ENCODE measurements around the gene CD109.
"Not testable (repeated sequence)": the region's sequence is repeated elsewhere in the genome, so short reads cannot be mapped to it uniquely, and the experiment has no call there.

Gene CD109

DNA sequence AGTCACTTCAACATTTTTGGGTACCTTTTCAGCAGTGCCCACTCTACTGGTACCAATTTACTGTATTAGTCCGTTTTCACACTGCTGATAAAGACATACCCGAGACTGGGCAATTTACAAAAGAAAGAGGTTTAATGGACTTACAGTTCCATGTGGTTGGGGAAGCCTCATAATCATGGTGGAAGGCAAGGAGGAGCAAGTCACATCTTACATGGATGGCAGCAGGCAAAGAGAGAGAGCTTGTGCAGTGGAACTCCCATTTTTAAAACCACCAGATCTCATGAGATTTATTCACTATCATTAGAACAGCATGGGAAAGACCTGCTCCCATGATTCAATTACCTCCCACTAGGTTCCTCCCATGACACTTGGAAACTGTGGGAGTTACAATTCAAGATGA, 12.4 kb upstream of the CD109 start:
- in situ Hi-C loops (cut with HindIII; ENCODE audit: low sequenced_read_pairs): not testable (repeated sequence)

DNA sequence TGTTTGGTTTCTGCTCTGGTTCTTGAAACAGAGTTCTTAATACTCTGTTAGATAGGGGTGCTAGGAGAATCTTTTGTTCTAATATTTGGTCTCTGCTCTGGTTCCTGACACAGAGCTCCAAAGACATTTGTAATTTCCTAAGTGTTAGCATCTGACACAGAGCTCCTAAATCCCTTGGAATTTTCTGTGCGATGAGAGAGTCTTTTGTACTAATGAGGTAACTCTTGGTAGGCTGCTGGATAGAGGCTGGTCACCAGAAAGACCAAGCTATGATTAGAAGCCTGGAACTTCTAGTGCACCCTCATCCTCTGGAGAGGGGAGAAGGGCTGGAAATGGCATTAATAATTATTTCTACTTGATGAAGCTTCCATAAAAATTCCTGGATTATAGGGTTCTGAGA, 7.7 kb upstream of the CD109 start:
- in situ Hi-C loops (cut with HindIII; ENCODE audit: low sequenced_read_pairs): loop anchor here (5.0 kb wide), 1 partner anchor 99 kb away; no protein-coding TSS in a partner anchor

DNA sequence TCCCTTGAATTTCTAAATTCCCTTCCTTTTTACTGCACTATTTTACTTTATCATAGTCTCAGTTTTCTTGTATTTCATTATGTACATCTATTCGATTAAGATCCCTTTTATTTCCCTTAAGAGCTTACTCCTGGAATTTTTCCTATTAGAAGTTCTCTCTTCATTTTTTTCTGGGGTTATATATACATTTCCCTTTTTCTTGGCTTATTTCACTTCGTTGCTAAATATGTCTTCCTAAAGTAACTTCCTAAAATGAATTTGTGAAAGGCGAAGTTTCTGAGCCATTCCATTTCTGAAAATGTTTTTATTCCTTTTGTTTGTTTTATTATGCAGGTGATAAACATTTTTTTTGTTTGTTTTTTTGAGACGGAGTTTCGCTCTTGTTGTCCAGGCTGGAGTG, 5.9 kb upstream of the CD109 start:
- in situ Hi-C loops (cut with HindIII; ENCODE audit: low sequenced_read_pairs): no loop called here

DNA sequence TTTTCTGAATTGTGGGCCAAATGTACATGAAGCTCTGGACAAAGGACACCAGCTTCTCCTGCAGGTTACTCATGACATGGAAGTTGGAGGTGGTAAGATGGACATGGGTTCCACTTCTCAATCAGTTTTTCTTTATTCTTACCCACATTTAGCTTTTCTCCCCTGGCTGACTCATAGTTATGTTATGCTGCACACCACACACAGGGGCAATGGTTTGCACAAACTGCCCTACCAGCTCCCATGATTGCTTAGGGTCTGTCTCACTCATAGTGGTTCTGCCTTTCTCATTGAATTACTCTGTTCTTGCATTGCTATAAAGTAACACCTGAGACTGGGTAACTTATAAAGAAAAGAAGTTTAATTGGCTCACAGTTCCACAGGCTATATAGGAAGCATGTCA, 4.5 kb upstream of the CD109 start:
- in situ Hi-C loops (cut with HindIII; ENCODE audit: low sequenced_read_pairs): no loop called here

DNA sequence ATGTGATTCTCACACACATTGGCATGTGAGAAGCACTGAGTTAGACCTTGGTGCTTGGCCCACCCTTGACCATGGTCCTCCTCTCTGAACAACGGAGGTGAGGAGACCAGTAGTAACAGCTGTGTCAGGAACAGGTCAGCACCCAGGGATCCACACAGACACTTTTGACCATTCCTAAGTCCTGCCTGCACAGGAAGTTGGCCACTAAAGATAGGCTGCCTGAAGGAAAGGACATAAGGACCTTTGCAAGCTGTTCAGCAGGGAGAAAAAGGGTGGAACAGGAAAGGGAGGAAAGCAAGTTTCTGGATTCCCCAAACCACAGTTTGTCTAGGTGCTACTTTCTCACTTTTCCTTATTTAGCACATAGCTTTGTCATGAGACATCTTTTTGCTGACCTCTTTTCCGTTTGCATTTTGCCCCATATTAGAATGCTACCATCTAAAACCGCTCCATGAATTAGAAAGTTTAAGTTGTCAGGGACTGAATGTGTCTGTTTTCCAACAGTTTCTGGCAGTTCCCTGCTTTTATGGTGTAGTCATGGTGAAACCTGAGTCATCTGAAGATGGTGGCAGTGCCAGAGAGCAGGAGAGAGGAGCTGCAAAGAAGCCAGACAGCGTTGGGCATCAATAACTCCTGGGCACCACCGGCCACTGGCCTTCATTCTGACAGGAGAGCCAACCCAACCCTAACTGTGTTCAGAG, 1.1 kb upstream of the CD109 start:
- in situ Hi-C loops (cut with HindIII; ENCODE audit: low sequenced_read_pairs): no loop called here

DNA sequence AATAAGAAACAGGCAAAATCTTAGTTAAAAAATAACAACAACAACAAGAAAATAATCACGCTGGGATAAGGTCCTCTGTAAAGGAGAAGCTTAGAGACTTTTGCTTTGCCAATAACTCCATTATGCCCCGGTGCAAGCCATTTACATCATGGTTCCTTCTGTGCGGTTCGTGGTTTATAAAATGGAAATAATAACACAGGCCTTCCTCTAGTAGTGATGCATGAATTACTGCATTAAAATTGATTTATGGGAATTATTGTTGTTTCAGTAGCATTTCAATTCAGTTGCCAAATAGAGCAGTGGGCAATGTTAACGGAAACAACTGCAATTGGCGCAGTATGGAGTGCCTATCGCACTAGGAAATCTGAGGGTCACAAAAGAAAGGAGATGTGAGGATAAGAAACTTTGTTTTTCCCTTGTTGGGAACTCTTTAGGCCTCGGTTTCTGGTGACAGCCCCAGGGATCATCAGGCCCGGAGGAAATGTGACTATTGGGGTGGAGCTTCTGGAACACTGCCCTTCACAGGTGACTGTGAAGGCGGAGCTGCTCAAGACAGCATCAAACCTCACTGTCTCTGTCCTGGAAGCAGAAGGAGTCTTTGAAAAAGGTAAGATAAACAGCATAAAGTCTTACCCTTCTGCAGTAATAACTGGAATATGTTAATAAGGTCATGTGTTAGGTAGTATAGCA, 1.1 kb downstream of the CD109 start:
- in situ Hi-C loops (cut with HindIII; ENCODE audit: low sequenced_read_pairs): no loop called here

DNA sequence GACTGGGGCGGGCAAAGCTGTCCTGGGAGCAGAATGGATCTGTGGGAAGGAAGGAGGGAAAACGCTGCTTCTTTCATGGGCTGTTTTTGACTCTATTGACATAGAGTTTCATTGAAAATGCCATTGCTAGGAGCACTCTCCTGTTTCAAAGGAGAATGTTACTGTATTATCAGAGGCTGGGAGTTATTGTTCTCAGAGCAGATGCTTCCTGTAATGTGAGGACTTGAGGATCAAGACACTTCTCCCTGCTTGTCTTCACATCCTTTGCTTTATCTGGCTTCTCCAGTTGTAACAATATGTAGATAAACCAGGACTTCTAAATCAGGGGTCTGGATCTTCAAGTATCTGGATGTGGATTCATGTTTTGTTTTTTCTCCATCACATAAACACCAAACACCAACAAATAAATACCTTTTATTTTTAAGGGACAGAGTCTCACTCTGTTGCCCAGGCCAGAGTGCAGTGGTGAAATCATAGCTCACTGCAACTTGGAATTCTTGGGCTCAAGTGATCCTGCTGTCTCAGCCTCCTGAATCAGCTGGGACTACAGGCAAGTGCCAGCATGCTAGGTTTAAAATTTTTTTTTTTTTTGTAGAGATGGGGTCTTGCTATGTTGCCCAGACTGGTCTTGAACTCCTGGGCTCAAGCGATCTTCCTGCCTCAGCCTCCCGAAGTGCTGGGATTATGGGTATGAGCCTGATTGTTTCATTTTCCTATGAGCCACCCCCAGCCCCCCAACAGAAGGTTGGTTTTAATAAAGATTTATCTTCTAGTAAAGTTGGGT, 3.9 kb downstream of the CD109 start:
- in situ Hi-C loops (cut with HindIII; ENCODE audit: low sequenced_read_pairs): no loop called here

DNA sequence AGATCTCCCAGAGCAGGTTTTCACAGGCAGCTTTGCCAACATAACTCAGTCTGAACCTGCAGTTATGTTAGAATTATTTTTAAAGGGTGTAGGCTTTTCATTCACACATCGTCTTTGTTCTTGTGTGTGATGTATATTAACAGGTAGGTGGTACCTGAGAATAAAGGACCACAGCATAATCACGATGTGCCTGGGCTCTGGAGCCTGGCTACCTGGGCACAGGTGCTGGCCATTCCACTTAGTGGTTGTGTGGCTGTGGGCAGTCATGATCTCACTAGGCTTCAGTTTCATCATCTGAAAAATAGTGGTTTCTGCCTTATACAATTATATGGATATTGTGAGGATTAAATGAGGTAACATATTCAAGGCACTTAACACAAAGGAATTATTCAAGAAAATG, 6.4 kb downstream of the CD109 start:
- in situ Hi-C loops (cut with HindIII; ENCODE audit: low sequenced_read_pairs): no loop called here

DNA sequence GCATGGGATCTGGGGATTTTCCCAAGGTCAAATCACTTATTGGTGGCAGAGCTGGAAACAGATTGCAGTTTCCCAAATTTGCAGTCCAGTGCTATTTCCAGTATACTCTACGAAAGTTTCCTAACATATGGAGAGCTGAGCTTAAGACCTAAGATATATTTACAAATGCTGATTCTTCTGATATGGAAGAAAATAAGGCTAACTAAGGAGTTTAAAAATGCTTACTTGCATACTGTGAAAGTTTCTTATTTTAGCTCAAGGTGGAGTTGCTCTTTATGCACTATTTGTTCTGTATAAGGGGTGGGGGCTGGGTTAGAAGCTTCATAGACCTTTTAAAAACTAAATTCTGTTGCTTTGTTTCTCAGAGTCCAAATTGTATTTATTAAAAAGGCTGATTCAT, 7.5 kb downstream of the CD109 start:
- in situ Hi-C loops (cut with HindIII; ENCODE audit: low sequenced_read_pairs): no loop called here

DNA sequence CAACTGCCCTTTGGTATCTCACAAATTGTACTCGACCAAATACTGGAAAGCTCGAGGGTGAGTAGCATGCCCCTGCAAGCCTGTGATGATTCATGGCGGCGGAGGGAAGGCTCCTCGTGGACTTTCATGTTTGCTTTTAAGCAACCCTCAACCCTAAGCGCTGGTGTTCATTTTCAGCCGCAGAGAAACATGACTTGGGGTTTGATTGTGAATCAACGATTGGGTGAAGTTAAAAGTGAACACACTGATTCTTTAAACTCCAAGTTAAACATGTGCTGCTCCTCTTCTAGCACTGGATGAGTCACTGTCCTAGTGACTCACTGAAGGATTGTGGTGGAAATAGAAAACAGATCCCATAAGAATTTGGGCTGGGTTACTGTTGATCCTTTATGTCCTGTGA, 8.3 kb downstream of the CD109 start:
- in situ Hi-C loops (cut with HindIII; ENCODE audit: low sequenced_read_pairs): no loop called here

DNA sequence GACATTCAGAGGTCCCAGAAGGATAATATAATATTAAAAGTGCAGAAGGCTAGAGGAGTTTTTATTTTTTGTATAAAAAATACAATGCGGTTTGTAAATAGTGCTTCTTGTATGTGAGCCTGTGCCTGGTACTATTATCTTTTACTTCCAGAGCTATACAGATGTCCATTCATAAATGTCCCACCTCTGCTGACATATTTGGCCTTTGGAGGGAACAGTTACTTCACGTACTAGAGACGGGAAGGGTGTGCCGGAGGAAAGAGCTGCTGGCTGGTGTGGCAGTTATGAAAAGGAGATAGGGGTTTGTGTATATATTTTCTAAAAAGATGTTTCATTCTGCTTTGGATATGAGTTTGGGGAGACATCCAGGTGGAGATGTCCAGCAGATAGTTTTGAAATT, 8.8 kb downstream of the CD109 start:
- in situ Hi-C loops (cut with HindIII; ENCODE audit: low sequenced_read_pairs): no loop called here

DNA sequence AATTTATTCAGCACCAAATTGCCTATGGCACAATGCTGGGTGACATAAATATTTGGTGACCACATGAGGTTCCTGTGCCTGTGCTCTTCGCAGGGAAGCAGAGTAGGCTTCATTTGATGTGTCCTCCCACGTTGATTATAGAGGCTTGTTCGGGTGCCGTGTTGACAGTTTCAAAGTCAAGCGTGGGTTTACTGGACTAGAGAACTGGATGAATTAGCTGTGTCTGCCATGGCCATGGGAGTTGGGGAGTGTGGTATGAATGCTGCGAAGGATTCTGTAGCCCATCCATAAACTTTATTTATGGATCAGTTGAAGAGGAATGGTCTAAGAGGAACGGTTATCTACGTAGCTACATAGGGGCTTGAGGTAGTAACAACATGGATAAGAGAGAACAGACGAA, 11.0 kb downstream of the CD109 start:
- in situ Hi-C loops (cut with HindIII; ENCODE audit: low sequenced_read_pairs): no loop called here

DNA sequence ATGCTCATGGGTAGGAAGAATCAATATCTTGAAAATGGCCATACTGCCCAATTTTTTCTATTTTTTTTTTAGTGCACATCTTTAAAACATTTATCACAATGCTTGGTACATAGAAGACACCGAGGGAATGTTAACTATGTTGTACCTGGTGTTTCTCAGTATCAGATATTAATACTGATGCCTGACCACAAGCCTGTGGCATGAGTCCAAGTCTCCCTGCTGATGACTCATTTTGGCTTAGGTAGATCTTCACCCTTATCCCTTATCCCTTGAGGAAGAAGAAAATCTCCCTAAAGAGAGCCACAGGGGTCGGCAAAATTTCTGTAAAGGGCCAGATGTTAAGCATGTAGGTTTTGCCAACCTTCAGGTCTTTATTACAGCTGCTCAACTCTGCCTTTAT, 14.5 kb downstream of the CD109 start:
- in situ Hi-C loops (cut with HindIII; ENCODE audit: low sequenced_read_pairs): no loop called here

DNA sequence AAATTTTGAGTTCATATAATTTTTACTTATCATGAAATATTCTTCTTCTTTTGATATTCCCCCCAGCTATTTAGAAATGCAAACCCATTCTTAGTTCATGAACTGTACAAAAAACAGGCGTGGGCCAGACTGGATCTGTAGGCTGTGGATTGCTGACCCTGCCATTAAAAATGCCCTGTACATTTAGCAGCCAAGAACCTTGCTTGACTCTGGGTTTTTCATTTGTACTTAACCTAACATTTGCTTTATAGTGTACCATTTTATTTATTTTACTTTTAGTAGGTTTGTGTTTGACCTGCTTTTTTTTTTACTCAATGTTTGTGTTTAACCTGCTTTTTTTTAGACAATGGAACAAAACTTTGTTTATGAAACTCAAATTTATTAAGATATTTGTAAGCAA, 14.9 kb downstream of the CD109 start:
- in situ Hi-C loops (cut with HindIII; ENCODE audit: low sequenced_read_pairs): no loop called here

DNA sequence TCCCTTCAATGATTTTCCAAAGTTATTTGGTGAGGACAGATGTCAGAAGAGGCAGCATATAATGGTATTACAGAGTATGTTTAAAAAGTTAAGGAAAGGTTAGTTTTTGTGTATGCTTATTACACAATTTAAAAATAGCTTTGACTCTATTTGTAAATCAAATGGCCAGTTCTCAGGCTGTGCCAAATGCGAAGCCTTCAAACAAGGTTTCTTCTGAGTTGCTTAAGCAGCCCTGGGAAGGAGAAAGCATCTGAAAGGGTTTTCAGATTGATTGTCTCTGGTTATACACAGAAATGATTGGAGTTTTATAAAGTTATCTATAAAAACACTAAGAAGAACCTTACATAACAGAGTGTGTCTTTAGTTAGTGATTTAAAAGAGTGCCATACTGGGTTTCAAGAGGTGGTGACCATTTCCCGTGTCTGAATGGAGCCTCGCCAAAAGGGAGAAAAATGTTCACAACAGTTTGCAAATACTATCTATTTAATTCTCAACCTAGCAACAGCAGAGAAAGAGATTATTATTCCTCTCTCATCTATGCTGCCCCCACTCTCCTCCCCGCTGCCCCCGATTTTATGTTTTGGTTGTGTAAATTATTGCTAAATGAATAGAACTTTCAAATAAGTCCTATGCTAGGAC, 16.7 kb downstream of the CD109 start:
- in situ Hi-C loops (cut with HindIII; ENCODE audit: low sequenced_read_pairs): no loop called here

DNA sequence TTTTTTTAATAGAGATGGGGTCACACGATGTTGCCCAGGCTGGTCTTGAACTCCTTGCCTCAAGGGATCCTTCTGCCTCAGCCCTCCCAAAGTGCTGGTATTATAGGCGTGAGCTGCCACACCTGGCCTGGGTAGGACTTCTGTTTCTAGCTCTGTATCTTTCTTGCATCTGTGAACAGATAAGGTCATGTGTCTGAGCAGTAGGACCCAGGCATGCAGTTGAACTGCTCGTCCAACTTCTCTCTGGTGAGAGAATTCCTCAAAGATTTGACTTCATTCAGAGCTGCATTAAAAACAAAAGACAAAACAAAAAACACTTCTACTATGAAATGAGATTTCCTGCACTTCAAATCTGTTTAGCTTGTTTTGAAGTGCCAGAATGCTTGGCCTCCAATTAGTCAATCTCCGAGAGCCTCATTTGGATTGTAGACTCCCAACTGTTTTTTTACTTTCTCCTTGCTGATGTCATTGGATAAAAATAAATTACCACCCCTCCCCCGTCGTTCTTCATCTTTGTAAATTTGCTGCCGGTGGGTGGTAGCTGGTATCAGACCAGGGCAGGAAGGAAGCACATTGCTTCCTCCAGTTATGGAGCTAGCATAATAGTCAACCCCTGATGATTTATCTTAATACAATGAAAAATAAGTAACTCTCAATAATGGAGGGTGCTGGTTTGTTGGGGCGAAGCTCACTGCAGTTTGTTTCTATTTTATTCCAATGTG, 17.6 kb downstream of the CD109 start:
- in situ Hi-C loops (cut with HindIII; ENCODE audit: low sequenced_read_pairs): no loop called here

DNA sequence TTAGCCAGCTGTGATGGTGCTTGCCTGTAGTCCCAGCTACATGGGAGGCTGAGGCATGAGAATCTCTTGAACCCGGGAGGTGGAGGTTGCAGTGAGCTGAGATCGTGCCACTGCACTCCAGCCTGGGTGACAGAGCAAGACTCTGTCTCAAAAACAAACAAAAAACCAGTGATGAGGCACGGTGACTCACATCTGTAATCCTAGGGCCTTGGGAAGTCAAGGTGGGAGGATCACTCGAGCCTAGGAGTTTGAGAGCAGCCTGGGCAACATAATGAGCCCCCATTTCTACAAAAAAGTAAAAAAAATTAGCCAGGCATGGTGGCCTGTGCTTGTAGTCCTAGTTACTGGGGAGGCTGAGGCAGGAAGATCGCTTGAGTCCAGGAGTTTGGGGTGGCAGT, 19.1 kb downstream of the CD109 start:
- in situ Hi-C loops (cut with HindIII; ENCODE audit: low sequenced_read_pairs): not testable (repeated sequence)

DNA sequence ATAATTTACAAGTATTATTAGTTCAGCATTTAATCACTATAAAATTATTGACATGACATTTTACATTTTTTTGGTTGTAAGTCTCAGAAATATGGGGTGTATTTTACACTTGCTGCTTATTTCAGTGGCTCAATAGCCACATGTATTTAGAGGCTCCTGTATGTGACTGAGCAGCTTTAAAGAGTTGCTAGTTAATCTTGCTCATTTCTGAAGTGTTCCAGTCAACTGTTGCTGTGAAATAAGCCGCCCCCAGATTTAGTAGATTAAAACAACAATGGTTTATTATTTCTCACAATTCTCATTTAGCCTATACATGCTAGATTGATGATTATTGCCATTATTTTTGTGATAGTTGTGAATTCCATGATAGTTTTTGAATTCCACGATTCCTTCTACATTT, 23.0 kb downstream of the CD109 start:
- in situ Hi-C loops (cut with HindIII; ENCODE audit: low sequenced_read_pairs): no loop called here

DNA sequence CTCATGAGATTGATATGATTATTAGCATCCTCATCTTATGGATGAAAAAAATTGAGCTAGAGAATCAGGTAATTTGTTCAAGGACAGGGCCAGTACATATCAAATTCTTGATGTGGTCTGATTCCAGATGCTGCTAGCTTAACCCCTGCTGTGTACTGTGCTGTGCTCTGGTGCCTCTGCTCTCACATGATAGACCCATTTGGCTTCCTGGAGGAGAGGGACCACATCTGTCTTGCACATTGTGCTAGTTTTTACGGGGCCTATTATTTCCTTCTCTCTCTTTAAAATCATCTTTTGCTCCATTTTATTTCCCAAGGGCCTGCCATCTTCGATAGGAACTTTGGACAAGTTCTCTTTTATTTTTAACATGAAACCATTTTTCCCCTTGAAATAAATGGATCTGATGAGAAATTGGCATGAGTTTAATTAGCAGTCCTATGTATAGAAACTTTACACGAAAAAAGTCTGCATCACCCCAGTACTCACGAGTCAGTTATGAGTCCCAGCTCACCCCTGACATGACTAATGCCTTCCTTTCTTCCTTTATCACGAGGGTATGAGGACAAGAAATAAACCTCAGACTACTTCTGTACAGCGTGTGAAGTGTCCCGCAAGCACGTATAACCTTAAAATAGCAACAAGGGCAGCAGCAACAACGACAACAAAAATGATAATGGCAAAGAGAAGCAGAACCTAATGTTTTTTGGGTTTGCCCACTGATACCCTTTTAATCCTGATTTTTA, 26.5 kb downstream of the CD109 start:
- in situ Hi-C loops (cut with HindIII; ENCODE audit: low sequenced_read_pairs): no loop called here

DNA sequence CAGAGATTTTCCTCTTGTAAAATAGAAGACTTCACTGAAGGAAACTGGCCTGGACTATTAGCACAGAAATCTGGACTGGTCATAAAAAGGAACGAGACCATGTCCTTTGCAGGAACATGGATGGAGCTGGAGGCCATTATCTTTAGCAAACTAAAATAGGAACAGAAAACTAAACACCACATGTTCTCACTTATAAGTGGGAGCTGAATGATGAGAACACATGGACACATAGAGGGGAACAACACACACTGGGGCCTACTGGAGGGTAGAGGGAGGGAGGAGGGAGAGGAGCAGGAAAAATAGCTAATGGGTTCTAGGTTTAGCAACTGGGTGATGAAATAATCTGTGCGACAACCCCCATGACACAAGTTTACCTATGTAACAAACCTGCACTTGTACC, 27.5 kb downstream of the CD109 start:
- in situ Hi-C loops (cut with HindIII; ENCODE audit: low sequenced_read_pairs): not testable (repeated sequence)

All from endothelial cell of hepatic sinusoid (primary cell).